Medulla oblongata (tissue), 1 donor: ENCODE measurements around the gene ZNF532.

Experiments used
- DNase-seq: peaks from one replicate; pipeline ENCODE4 v3.0.0-alpha.2; 2015; ENCODE audit errors: extremely low spot score

Gene ZNF532

GRCh38 chr18:58970943-58971790 lies 106.5 kb downstream of the ZNF532 start:
- no peak for DNase-seq

DNA sequence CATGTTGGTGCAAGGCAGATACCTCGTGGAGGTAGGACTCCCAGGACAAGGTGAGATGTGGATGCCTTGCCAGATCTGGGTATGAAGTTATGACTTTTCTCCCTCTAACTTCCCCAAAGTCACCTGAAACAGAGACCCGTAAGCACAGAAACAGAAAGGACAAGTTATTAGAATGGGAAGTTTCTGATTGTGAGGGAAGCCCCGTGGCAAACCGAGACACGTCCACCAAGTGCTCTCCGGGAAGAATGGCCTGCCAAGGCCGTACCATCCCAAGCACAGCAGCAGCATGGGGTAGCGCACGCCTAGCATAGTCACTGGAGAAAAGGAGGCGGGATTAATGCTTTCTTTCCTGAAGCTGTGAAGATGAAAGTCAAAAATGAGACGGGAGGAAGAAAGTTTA lies 110.6 kb downstream of the ZNF532 start:
- no peak for DNase-seq

DNA sequence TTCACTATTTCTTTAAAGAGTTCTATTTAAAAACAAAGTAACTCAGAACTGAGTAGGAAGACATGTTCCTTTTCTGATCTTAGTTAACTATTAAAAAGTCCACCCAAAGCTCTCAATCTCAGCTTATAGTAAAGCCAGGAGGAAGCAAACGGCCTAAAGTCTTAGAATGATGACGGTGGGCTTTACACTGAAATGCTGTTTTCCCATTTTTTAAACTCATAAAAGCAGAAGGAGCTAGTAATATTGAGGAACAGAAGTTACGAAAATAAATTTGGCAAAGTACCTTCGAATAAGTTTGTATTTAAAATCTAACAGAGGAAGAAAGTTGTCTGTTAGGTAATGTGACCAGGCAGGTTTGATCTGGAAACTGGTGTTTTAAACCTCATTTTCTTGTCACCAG lies 111.1 kb downstream of the ZNF532 start:
- DNase-seq, result no peak

- no peak for DNase-seq
These were observed 112.5 kb downstream of the ZNF532 start for GRCh38 chr18:58977223-58977622.

DNA sequence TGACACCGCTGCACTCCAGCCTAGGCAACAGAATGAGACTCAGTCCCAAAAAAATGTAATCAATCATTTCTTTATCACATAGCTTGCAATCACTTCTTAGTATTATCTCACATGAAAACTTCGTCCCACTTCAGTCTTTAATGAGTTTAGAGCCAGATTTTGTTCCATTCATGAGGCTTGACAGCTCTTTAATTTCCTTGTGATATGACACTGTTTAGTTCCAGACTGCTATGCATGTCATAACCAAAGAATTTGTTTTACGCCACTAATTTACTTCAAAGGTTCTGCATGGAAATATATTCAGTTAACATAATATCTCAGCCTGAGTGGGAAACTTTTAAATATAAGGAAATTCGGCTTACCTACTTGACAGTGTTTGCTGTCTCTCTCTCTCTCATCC lies 113.1 kb downstream of the ZNF532 start:
- DNase-seq, result no peak

- no peak for DNase-seq
These were observed 114.2 kb downstream of the ZNF532 start for GRCh38 chr18:58978916-58979315.

GRCh38 chr18:58979615-58980014 lies 114.9 kb downstream of the ZNF532 start:
- no peak for DNase-seq

- DNase-seq, result no peak
These were observed 116.3 kb downstream of the ZNF532 start for GRCh38 chr18:58980991-58981390.

- no peak for DNase-seq
These were observed 118.8 kb downstream of the ZNF532 start for GRCh38 chr18:58983260-58984155.

GRCh38 chr18:58988600-58988999 lies 123.9 kb downstream of the ZNF532 start:
- no peak for DNase-seq

GRCh38 chr18:58989184-58989759 lies 124.6 kb downstream of the ZNF532 start:
- no peak for DNase-seq

- no peak for DNase-seq
These were observed 126.0 kb downstream of the ZNF532 start for GRCh38 chr18:58990720-58991119.

DNA sequence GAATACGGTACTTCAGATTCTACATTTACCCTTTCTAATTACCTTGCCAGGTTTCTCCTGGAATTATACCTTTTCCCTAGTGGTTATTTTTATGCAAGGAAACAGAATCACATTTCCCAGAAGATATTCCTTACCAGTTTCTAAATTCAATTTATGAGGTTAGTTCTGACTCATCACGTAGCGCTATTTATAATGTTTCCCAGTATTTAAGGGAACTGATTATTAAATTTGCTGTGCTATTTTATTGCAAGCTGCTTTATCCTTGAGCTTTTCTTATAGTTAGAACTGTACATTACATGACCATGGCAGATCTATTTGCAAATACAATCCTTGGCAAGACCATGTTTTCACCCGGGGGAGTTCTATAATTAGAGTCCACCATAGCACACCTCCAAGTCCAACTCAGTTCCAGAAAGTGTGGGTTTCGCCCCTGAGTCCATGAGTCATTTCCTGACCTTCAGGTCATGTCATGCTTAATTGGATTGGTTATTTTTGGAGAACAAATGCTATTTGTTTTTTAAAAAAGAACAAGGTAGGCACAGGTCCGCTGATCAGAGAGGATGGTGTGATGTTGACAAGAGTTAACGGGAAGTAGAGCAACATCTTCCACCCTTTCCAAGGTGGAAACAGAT lies 126.6 kb downstream of the ZNF532 start:
- DNase-seq, result no peak

DNA sequence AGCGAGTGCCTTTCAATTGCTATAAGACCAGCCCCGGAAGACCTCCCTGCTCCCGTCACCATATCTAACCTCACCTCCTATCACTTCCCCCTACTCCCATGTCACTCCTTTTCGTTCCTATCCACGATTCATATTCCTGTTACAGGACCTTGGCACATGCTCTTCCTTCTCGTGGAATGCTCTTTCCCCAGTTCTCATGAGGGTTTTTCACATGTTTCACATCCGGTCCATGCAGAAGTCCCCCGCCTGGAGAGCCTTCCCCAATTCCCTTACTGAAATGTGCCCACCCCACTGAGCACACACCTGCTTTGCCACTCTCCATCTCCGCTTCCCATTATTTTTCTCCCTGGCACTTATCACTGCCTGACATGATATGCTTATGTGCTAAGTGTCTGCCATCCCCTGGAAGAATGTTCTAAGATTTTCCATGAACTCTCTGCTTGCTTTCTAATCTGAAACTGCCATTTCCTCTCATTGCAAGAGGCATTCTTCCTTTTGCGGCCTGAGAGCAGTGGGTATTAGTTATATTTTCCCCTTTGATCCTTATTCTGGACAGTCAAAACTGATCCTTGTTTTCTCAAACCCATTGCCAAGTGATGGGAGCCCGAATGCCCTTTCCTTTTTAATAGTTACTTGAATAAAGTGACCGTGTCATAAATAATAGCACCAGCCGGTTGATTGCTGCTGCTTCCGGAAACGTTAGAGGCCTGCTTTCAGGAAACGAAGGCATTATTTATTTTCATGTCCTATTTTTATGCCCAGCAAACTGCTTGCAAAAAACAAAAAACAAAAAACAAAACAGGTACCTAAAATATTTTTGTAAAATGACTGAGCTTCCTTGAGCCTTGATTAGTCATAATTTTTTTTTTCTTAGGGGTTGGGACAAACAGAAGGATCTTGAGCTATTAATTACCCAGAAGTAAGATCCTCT lies 127.9 kb downstream of the ZNF532 start:
- DNase-seq, result no peak

- DNase-seq, result no peak
These were observed 128.6 kb downstream of the ZNF532 start for GRCh38 chr18:58993260-58993659.

DNA sequence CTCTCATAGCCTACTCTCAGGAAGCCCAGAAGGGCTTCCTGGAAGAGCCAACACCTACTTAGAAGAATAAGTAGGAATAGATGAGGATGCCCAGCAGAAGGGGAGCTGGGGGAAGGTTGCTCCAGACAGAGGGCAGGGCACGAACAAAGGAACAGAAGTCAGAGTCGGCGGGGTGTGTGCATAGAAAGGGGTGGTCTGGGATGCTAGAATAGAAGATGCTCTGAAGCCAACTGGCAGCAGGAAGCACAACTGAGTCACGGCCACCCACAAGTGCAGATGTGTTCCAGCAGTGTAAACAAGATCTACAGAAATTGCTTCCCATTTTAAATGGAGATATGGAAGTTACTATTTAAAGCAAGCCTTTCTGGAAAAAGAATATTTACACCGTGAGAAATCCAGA lies 131.0 kb downstream of the ZNF532 start:
- no peak for DNase-seq

DNA sequence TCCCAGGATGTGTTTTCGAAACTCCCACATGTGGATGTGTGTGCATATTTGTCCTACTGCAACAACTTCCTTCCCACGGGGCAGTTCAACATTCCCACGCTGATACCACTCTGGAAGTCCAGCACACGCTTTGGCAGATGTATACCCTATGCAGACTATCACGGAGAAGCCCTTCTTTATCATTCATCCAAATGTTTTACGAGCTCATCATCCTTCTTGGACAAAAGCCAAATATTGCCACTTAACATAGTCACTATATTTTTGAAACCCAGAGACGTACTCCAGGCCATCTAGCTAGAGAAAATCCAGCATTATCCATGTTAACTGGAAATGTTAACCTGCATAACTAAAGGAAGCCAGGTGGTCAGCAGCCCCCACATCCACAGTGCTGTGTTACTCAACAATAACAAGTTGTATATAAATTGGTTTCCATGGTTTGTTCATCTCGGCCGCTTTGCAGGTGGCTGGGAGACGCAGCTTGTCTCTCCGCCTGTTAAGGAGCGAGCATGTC lies 131.5 kb downstream of the ZNF532 start:
- no peak for DNase-seq

GRCh38 chr18:58996696-58997095 lies 132.0 kb downstream of the ZNF532 start:
- no peak for DNase-seq

GRCh38 chr18:58997811-58998337 lies 133.2 kb downstream of the ZNF532 start:
- no peak for DNase-seq
